SKM-1 treated with dmso at 0.1 percent for 144 hours (cell line): ENCODE results near the gene ACSL6.

ENCODE experiments used
- DNase-seq: peaks from one replicate; lab custom pipeline; 2025; ENCODE audit not compliant: unreplicated experiment; lab: John Stamatoyannopoulos, UW

ACSL6 gene

GRCh38 chr5:132049559-132049958, 38.1 kb upstream of the ACSL6 start:
- DNase-seq, result no peak

DNA sequence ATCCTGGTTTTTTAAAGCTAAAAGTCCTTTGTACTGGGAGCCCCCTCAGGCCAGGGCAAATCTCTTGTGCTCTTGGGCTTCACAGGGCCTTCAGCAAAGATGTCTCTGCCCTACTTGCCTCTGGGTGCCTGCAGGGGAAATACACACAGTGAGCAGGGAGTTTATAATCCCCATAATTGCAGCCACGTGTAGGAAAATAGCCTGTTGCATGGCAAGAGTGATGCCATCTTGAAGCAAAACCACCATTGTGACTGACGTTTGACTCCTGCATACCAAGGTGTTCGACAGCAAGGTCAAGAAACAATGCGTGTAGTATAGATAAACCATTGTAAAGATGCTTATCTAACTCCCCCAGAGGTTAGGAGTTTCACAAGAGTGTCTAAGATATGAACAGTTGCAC, 37.6 kb upstream of the ACSL6 start:
- no peak for DNase-seq

- no peak for DNase-seq
Measured at GRCh38 chr5:132046880-132047299, 35.4 kb upstream of the ACSL6 start.

GRCh38 chr5:132044207-132044606, 32.7 kb upstream of the ACSL6 start:
- peak; percentile 65 for DNase-seq

- no peak for DNase-seq
Measured at GRCh38 chr5:132037353-132037752, 25.9 kb upstream of the ACSL6 start.

- DNase-seq, result no peak
Measured at GRCh38 chr5:132033122-132033521, 21.7 kb upstream of the ACSL6 start.

GRCh38 chr5:132032196-132032595, 20.7 kb upstream of the ACSL6 start:
- no peak for DNase-seq

DNA sequence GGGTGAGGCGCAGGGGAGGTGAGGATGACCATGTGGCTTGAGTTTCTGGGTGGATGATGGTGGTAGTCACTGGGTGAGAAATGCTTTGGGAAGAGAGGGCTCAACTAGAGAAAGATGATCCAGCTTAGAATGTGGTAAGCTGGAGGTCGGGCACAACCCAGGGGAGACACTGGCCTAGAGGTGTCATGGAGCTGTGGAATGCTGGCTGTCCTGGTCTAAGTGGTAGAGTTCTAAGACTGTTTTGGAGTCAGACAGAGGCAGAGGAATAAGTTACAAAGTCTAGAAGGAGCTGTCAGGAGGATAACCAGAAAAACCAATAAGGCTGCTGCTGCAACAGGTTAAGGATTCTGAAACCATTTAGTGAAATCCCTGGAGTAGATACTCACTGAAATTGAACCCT, 19.2 kb upstream of the ACSL6 start:
- no peak for DNase-seq

DNA sequence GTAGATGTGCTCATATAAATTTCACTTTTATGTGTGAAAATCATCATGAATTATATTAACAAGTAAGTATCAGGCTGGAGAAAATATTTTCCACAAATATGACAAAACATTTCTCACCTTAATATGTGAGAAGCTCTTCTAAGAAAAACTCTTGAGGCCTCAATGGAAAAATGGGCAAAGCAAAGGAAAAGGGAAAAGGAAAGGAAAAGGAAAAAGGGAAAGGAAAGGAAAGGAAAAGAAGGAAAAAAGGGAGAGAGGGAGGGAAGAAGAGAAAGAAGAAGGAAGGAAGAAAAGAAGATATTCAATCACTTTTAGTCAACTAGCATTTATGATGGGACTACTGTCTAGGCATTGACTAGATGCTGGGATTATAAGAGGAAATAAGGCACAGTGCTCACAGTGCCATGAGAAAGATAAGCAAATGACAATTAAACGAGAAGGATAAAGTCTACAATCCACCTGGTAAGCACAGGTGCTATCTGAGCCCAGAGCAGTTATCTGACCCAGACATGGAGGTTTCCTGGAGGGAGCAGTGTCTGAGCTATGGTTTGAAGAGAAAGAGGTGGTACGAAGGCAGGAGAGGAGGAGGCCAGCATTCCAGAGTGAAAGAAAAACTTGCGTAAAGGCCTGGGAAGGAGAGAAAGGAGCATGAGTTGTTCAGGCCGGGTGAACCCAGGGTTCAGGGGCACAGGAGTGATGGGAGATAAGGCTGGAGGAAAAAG, 18.3 kb upstream of the ACSL6 start:
- no peak for DNase-seq

GRCh38 chr5:132027027-132027426, 15.6 kb upstream of the ACSL6 start:
- DNase-seq, result no peak

DNA sequence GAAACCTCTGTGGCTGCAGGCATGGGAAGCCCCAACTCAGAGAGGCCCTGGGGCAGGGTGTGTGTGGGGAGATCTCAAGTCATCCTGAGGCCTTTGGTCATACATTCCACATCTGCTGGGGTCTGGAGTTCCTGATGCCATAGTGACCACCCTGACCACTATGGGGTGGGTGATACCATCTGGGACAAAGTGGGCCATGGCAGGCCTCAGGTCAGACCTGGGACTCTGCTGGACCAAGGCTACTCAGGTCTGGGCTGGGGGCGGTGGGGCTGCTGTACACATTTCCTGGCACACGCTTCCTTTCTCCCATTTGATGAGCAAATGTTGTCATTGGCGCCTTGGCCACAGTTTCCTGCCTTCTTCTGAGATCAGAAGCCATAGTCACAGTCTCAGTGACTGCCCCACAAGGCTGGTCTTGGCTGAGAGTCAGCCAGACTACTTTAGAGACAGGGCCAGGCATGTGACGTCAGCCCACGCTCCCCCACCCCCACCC, 15.1 kb upstream of the ACSL6 start:
- no peak for DNase-seq

- no peak for DNase-seq
Measured at GRCh38 chr5:132025403-132025971, 14.0 kb upstream of the ACSL6 start.

GRCh38 chr5:132024789-132025402, 13.4 kb upstream of the ACSL6 start:
- no peak for DNase-seq

DNA sequence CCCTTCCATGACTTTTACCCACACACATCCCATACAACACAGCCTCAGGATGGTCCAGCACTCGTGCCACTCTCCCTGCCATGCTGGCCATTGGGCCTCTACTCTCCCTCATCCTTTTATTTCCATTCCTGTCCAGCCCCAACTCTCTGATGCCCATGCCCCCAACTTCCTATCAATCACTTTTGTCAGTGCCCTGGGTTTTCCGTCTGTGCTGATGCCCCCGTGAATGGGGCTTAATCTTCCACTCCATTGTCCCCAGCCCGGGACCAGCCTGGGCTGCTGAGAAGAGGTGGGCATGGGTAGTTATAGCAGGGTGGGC, 12.6 kb upstream of the ACSL6 start:
- no peak for DNase-seq

GRCh38 chr5:132023258-132024116, 12.0 kb upstream of the ACSL6 start:
- no peak for DNase-seq

DNA sequence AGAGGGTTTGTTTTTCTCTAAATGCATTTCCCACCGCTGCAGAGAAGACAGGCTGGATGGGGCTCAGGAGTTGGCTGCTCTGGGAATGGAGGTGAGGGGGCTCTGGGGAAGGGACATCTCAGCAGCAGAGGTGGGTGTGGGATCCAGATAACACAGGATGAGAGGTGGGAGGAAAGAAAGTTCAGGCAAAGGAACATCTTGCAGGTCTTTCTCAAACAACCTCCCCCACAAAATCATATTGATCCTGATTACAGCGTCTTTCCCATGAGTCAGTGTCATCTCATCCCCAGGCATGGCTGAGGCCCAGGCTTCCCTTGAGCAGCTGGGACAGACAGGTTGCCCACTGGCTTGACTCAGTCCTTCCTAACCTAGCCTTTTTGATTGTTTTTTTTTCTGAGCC, 11.3 kb upstream of the ACSL6 start:
- no peak for DNase-seq

DNA sequence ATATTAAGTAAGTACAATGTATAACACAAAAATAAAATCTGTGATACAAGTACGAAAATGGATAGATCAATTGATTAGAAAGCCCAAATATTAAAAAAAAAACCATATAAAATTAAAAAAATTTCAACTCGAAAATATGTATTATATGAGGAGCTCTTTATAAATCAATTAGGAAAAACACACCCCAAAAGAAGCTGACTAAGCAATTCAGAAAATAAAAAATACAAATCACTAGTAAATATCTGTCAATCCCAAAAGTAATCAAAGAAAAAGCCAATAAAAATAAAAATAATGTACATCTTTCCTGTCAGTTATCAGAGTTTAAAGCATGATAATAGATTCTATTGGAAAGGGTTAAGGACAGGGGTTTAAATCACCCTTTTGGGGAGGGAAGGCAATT, 10.2 kb upstream of the ACSL6 start:
- DNase-seq, result no peak

DNA sequence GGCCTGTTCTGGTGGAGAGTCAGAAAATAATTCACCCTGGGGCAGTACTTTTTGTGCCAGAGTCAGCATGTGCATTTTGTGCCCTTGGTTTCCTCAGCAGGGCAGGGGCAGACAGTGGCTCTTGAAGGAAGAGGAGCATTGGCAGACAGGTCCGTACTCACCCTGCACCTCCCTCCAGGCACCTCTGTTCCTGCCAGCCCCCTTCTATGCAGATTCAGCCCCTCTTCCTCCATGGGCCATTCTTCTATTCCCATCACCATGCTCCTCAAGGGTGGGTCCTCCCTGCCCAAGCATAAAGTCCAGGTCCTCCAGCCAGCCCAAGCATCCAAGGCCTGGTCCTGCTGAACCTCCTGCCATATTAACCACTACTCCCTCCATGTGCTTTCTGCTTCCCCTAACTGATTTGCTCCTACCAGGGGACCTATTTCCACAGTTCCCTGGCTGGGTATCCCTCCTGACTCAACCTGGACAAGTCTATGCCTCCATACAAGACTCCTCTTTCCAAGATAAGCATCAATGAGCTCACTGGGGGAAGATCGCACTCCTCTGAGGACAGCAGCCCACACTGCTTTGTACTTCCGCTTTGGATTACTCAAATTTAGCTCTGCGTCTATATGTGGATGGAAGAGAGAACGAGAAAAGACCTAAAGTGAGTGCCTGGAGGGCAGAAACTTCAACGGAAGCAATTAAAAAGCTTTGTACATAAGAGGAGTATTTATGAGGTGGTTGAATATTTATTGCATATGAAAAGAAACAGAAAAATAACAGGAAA, 9.3 kb upstream of the ACSL6 start:
- DNase-seq, result no peak

DNA sequence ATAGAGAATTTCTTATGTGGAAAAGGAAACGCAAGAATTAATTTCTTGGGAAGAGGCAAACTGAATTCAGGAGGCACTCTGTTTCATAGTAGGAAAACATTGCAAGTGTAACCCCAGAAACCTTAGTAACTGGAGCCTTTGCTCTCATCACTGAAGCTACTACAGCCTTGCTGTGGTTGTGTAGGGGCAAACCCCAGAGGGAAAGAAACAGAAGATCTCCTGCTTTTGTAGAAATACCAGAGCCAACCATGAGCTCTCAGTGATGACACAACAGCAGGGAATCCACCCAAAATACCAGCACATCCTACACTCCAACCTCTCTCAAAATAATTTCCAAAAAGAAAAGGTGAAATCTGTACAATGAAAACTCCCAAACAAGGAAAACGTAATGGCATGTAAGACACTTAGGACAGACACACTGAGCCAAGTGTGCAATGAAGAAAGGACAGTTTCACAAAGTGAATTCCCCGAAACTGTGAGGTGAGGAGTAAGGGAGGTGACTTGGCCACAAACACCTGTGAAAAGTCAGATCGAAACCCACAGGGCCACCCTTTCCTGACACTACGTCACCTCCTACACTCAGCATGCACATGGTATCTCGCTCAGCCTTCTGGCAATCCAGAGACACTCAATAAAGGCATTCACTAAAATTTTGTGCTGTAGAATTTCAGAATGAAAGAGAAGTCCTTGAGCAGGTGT, 8.5 kb upstream of the ACSL6 start:
- DNase-seq, result no peak

- no peak for DNase-seq
Measured at GRCh38 chr5:132019337-132019736, 7.9 kb upstream of the ACSL6 start.
